Mucosa of descending colon (tissue), 3 donors: Measurements from ENCODE around the gene CCDC57. TPM values are rescaled to one million over a fixed set of nuclear protein-coding genes. Genes with fewer than 3 reads are reported as not detected.
"Not testable (repeated sequence)": the region's sequence is repeated elsewhere in the genome, so short reads cannot be mapped to it uniquely, and the experiment has no call there.

Experiments used
- ATAC-seq: fragments of 200-7000 bp; cut with Tn5 transposase; one replicate; pipeline ENCODE4 v1.9.1; 2020; ENCODE audit warnings: mild to moderate bottlenecking, moderate library complexity
- DNase-seq, 3 donors: peaks; one replicate each; pipeline ENCODE4 v3.0.0-alpha.2; 2020
- H3K36me3 ChIP-seq: fragments of 200-600 bp; one replicate; pipeline ENCODE4 v1.8.0; 2021; ENCODE audit warnings: low read depth, mild to moderate bottlenecking
- H3K4me1 ChIP-seq: fragments of 200-600 bp; one replicate; pipeline ENCODE4 v1.8.0; 2021; ENCODE audit warnings: low read depth, mild to moderate bottlenecking
- H3K4me3 ChIP-seq: fragments of 200-600 bp; one replicate; pipeline ENCODE4 v1.8.0; 2021; ENCODE audit warnings: mild to moderate bottlenecking
- H3K9me3 ChIP-seq: fragments of 200-600 bp; one replicate; pipeline ENCODE4 v1.8.0; 2021; ENCODE audit warnings: mild to moderate bottlenecking
- intact Hi-C, 2 donors: fragments of 100-400 bp; cut with DNase I in 1 of 2; cut with micrococcal nuclease in 1 of 2; formaldehyde crosslinking; loops; one replicate each; pipeline versions ENCODE4 v1.11.0 to v1.11.1; 2022; cut with DNase I, micrococcal nuclease
- total RNA-seq, 3 donors: library from RNA; stranded (reverse); fragmentation: NEBNext Ultra II Directional in 2 of 3; extraction: Animal tissue kit (Norgen Biotek cat#: 25700) in 2 of 3; gene quantifications; one replicate each; pipeline versions ENCODE4 v1.2.1 to v1.2.4, GENCODE V29; 2021 to 2023
- TF ChIP-seq, protein P1 (sequence below): fragments of 200-600 bp; IDR thresholded peaks from one replicate; pipeline ENCODE4 v1.8.0; 2022; ENCODE audit warnings: antibody characterized with exemption, mild to moderate bottlenecking
- donor health status: DM: no; HTN: no; CAD: no; lungs with moderate emphysema.
- donor health status: DM: no; HTN: no; CAD: no.
- donor health status: DM: no; HTN: yes; CAD: no.

Gene CCDC57
- total RNA-seq, 3 donors from 2014 or later = 41.3 to 46.3 (median 45.4) TPM

DNA sequence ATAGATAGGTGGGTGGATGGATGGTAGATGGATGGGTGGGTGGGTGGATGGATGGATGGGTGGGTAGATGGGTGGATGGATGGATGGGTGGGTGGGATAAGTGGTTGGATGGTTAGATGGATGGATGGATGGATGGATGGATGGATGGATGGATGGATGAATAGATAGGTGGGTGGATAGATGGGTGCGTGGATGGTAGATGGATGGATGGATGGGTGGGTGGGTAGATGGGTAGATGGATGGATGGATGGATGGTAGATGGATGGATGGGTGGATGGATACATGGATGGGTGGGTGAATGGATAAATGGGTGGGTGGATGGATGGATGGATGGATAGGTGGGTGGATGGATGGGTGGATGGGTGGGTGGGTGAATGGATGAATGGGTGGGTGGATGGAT lies 64.6 kb downstream of the CCDC57 start:
- no peaks in the 10 kb centered on the region for H3K36me3 ChIP-seq
- H3K9me3 ChIP-seq = no peaks in the 10 kb centered on the region
- H3K4me3 ChIP-seq = no peak overlapping the region
- no peak for DNase-seq
- intact Hi-C loops = no loop called here
- ATAC-seq = no peak
- H3K4me1 ChIP-seq = no peaks in the 10 kb centered on the region
- TF ChIP-seq, protein P1, sequence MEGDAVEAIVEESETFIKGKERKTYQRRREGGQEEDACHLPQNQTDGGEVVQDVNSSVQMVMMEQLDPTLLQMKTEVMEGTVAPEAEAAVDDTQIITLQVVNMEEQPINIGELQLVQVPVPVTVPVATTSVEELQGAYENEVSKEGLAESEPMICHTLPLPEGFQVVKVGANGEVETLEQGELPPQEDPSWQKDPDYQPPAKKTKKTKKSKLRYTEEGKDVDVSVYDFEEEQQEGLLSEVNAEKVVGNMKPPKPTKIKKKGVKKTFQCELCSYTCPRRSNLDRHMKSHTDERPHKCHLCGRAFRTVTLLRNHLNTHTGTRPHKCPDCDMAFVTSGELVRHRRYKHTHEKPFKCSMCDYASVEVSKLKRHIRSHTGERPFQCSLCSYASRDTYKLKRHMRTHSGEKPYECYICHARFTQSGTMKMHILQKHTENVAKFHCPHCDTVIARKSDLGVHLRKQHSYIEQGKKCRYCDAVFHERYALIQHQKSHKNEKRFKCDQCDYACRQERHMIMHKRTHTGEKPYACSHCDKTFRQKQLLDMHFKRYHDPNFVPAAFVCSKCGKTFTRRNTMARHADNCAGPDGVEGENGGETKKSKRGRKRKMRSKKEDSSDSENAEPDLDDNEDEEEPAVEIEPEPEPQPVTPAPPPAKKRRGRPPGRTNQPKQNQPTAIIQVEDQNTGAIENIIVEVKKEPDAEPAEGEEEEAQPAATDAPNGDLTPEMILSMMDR = no peak

DNA sequence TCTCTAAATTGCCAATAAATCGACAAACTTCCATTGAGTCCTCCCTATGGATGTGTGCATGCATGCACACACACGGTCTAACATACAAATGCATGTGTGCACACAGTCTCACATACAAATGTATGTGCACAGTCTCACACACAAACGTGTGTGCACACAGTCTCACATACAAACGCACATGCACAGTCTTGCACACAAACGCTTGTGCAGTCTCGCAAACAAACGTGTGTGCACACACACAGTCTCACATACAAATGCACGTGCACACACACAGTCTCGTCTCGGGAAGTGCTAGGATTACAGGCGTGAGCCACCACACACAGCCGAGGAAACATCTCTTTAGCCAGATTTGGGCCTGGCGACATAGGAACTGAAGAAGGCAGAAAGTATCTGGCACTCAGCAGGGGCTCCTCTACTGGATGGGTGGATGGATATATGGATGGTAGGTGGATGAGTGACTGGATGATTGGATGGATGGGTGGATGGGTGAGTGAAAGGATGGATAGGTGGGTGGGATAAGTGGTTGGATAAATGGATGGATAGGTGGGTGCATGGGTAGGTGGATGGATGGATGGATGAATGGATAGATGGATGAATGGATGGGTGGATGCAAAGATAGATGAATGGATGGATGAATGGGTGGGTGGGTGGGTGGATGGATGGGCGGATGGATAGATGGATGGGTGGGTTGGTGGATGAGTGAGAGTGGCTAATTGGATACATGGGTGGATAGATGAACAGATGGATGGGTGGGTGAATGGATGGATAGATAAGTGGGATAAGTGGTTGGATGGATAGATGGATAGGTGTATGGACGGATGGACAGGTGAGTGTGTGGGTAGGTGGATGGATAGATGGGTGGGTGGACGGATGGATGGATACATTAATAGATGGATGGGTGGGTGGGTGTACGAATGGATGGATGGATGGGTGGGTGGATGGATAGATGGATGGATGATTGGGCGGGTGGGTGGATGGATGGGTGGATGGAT lies 65.7 kb downstream of the CCDC57 start:
- H3K4me3 ChIP-seq = no peak overlapping the region
- H3K36me3 ChIP-seq = no peaks in the 10 kb centered on the region
- intact Hi-C loops = no loop called here
- ATAC-seq (no peak), DNase-seq (no peak)
- H3K4me1 ChIP-seq = no peaks in the 10 kb centered on the region
- TF ChIP-seq, protein P1 = no peak
- no peaks in the 10 kb centered on the region for H3K9me3 ChIP-seq

DNA sequence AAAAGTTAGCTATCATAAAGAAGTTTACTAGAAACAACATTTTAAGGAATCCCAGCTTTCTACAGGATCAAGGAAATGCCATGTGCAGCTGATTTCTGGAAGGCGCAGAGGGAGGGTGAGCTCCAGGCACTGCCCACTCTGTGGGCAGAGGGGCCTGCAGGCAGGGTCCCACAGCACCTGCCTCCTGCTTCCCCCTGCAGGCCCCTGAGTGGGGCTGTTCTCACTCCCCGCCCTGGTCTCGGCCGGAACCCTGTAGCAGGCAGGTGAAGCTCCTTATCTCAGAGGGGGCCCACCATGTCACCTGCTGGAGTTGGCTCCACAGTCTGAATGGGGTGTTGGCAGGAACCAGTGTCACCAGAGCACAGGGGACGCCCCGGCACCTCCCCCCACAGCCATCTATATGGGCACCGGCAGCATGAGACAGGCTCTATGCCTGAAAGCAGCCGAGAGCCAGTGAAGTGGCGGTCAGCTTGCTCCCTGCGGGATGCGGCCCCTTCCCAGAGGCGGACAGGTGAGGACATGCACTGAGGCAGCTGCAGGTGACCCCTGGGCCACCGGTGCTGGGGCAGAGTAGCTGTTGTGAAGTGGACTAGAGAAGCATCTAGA lies 67.0 kb downstream of the CCDC57 start:
- intact Hi-C loops = no loop called here
- ATAC-seq (no peak), DNase-seq (no peak)
- H3K36me3 ChIP-seq = no peaks in the 10 kb centered on the region
- no peaks in the 10 kb centered on the region for H3K9me3 ChIP-seq
- TF ChIP-seq, protein P1 = no peak
- H3K4me1 ChIP-seq = no peaks in the 10 kb centered on the region
- H3K4me3 ChIP-seq = no peak overlapping the region

DNA sequence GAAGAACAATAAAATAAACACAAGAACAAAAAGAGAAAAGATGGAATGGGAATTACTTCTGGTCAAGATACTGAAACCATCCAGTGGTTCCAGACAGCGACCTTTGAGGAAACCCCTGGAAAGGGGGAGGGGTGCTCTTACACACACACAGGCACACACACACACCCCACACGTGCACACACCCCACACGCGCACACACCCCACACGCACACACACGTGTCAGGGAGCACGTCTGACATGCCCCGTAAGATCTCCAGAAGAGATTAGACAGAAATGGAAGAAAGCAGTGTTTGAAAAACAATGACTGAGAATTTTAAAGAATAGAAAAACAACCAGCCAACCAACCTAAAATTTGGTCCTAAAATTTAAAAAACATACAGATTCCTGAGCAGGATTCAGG lies 69.3 kb downstream of the CCDC57 start:
- no peak for DNase-seq
- Histone ChIP-seq H3K36me3 (no peaks in the 10 kb centered on the region), H3K4me1 (no peaks in the 10 kb centered on the region), H3K9me3 (no peaks in the 10 kb centered on the region), H3K4me3 (no peak overlapping the region)
- intact Hi-C loops = no loop called here
- TF ChIP-seq, protein P1 = no peak
- ATAC-seq = no peak

DNA sequence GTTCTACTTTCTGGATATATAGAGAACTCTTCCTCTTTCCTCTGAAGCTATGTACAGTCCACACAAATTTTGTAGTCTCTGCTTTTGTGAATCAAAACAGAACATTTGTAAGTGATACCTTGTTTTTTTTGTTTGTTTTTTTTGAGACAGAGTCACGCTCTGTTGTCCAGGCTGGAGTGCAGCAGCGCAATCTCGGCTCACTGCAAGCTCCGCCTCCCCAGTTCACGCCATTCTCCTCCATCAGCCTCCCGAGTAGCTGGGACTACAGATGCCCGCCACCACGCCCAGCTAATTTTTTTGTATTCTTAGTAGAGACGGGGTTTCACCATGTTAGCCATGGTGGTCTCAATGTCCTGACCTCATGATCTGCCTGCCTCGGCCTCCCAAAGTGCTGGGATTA lies 72.7 kb downstream of the CCDC57 start:
- intact Hi-C loops, ATAC-seq, H3K4me3 ChIP-seq, H3K4me1 ChIP-seq, DNase-seq, H3K9me3 ChIP-seq, H3K36me3 ChIP-seq: not testable (repeated sequence)

DNA sequence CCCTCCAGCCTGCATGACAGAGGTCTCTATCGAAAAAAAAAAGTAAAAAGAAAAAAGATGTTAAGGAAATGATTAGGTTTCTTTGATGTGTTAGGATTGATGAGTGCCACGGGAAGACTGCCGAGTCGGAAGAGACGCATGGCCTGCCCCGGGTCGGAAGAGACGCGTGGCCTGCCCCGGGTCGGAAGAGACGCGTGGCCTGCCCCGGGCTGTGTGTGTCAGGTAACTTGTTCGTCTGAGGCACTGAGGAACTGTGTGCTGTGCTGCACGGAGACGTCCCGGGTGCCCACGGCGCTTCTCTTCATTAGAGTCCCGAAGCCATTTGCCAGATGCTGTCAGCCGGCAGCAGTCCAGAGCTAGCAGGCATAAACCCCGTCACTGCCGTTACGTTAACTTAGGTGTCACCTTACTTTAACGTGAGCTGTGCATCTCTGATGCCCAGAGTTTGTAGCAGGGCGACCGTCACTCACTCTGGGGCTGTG lies 74.1 kb downstream of the CCDC57 start:
- Histone ChIP-seq H3K36me3 (no peaks in the 10 kb centered on the region), H3K4me1 (no peaks in the 10 kb centered on the region), H3K9me3 (no peaks in the 10 kb centered on the region), H3K4me3 (no peak overlapping the region)
- TF ChIP-seq, protein P1 = no peak
- intact Hi-C loops = no loop called here
- DNase-seq (no peak), ATAC-seq (no peak)
